WERI-Rb-1 (cell line): Measurements from ENCODE around the gene PNPLA5.

Experiments used
- DNase-seq: peaks from one replicate; pipeline ENCODE4 v3.0.0-alpha.2; 2020
- H3K27ac ChIP-seq: fragments of 250-450 bp; sonication (Bioruptor Pico); 2 replicates; pipeline ENCODE4 v1.5.1; 2020; ENCODE audit warnings: mild to moderate bottlenecking, moderate library complexity
- H3K27me3 ChIP-seq: fragments of 250-450 bp; sonication (Bioruptor Pico); 2 replicates; pipeline ENCODE4 v1.5.1; 2021; ENCODE audit warnings: mild to moderate bottlenecking, low read depth, moderate library complexity; ENCODE audit not compliant: insufficient read depth, severe bottlenecking
- H3K36me3 ChIP-seq: fragments of 250-450 bp; sonication (Bioruptor Pico); 2 replicates; pipeline ENCODE4 v1.5.1; 2020; ENCODE audit warnings: mild to moderate bottlenecking, moderate library complexity
- H3K4me3 ChIP-seq: 2 replicates; pipeline ENCODE4 v1.5.1; 2011; ENCODE audit warnings: low read depth, mild to moderate bottlenecking, control low read depth, low read length
- H3K9me3 ChIP-seq: fragments of 250-450 bp; sonication (Bioruptor Pico); 2 replicates; pipeline ENCODE4 v1.5.1; 2021; ENCODE audit warnings: mild to moderate bottlenecking, moderate library complexity; ENCODE audit not compliant: severe bottlenecking
- CTCF ChIP-seq: IDR thresholded peaks from 2 replicates; pipeline ENCODE4 v1.5.1; 2011; ENCODE audit warnings: low read depth, mild to moderate bottlenecking, control low read depth, inconsistent platforms, low read length

The PNPLA5 gene

GRCh38 chr22:43859176-43859575 is 32.6 kb downstream of the PNPLA5 start:
- TF ChIP-seq CTCF = no peak

GRCh38 chr22:43858156-43858895 is 33.5 kb downstream of the PNPLA5 start:
- Histone ChIP-seq H3K36me3 (peaks cover 54% of the 10 kb centered on the region), H3K9me3 (peaks cover 3% of the 10 kb centered on the region), H3K4me3 (no peak overlapping the region), H3K27me3 (no peaks in the 10 kb centered on the region), H3K27ac (no peak overlapping the region)
- no peak for TF ChIP-seq CTCF
- no peak for DNase-seq

More at GRCh38 chr22:43859176-43859575, 32.6 kb downstream of the PNPLA5 start:
- Histone ChIP-seq H3K27me3 (no peaks in the 10 kb centered on the region), H3K27ac (peak overlapping the region; percentile 94), H3K36me3 (peaks cover 52% of the 10 kb centered on the region), H3K9me3 (peaks cover 3% of the 10 kb centered on the region), H3K4me3 (no peak overlapping the region)
- no peak for DNase-seq

GRCh38 chr22:43857367-43857766 is 34.4 kb downstream of the PNPLA5 start:
- Histone ChIP-seq H3K27ac (no peak overlapping the region), H3K36me3 (peaks cover 54% of the 10 kb centered on the region), H3K9me3 (peaks cover 3% of the 10 kb centered on the region), H3K27me3 (no peaks in the 10 kb centered on the region), H3K4me3 (no peak overlapping the region)
- no peak for TF ChIP-seq CTCF
- DNase-seq = no peak

DNA sequence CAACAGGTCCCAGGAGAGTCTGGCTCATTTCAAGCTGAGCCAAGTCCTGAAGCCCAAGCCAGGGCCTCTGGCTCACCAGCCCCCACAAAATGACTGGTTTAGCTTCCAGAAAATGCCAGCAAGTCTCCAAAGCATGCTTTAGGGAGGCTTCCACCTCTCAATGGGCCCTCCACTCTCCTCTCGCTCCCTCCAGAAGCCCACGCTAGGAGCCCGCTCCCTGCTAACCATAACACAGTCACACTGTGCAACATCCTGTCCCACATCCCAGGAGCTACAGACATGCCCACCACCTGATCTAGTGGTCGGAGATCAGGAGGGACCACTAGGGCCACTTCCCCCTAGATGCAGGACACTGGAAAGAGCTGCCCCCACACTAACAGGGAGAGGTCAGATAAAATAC is 36.4 kb downstream of the PNPLA5 start:
- no peak for TF ChIP-seq CTCF
- DNase-seq = no peak
- Histone ChIP-seq H3K4me3 (no peak overlapping the region), H3K9me3 (peaks cover 3% of the 10 kb centered on the region), H3K27me3 (no peaks in the 10 kb centered on the region), H3K36me3 (peaks cover 50% of the 10 kb centered on the region), H3K27ac (no peak overlapping the region)

DNA sequence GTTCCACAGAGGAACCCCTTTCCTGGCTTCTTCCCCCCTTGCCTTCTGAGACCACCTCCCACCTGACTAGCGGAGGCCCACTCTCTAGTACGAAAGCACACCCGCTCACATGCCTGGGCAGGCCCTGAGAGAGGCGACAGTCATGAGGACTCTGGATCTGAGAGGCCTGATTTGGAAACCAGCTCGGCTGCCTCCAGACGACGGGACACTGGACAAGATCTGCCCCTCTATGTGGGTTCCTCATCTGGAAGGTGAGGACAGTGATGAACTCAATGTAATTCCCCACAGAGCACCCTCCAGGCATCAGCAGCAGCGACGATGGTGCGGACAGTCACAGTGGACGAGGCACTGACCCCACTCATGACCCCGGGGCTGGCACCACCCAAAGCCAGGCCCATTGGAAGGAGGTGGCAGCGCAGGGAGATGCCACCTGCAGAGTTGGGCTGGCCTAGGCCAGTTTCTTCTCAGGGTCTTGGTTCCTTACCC is 37.0 kb downstream of the PNPLA5 start:
- no peak overlapping the region for H3K27ac ChIP-seq
- H3K9me3 ChIP-seq = peaks cover 3% of the 10 kb centered on the region
- TF ChIP-seq CTCF = no peak
- no peaks in the 10 kb centered on the region for H3K27me3 ChIP-seq
- peaks cover 50% of the 10 kb centered on the region for H3K36me3 ChIP-seq
- no peak overlapping the region for H3K4me3 ChIP-seq
- no peak for DNase-seq
